GM21447 (cell line): ENCODE results near the gene ANAPC10.

Experiments used
- ATAC-seq: cut with Tn5 transposase; IDR thresholded peaks from one replicate; pipeline ENCODE4 v1.9.1; 2021; ENCODE audit not compliant: unreplicated experiment

The ANAPC10 gene

GRCh38 chr4:145075742-145076468 is 22.1 kb downstream of the ANAPC10 start:
- no peak for ATAC-seq

DNA sequence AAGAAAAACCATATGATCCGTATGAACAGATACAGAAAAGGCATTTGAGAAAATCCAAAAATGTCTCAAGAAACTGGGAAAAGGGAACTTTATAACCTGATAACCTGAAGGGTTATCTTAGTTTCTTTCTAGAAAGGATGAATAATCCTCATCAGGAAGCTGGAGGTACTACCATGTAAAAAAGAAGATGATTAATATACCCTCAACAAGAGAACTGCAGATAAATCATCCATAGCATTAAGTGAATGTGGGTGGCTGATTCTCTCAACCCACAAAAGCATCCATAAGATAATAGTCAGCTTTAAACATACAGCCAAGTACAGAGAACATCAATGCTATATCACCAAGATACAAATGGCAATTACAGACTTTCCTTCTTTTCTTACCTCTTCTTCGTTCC is 26.4 kb downstream of the ANAPC10 start:
- ATAC-seq, result no peak

DNA sequence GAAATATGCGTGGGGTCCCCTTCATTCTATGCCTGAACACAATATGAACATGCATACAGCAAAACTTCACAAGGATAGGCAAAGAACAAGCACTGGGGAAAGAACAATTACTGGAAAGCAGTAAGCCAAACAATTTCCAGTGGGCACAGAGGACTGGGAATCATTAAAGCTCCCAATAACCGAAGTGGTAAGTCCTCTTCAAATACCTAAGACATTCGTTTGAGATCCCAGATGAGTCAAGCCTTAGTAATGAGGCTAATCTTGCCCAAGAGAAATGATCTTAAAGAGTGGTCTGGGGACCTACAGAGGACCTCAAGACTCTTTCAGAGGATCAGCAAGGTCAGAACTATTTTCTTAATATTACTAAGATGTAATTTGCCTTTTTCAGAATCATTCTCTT is 28.6 kb downstream of the ANAPC10 start:
- ATAC-seq, result no peak

GRCh38 chr4:145066063-145066501 is 31.9 kb downstream of the ANAPC10 start:
- ATAC-seq, result no peak

DNA sequence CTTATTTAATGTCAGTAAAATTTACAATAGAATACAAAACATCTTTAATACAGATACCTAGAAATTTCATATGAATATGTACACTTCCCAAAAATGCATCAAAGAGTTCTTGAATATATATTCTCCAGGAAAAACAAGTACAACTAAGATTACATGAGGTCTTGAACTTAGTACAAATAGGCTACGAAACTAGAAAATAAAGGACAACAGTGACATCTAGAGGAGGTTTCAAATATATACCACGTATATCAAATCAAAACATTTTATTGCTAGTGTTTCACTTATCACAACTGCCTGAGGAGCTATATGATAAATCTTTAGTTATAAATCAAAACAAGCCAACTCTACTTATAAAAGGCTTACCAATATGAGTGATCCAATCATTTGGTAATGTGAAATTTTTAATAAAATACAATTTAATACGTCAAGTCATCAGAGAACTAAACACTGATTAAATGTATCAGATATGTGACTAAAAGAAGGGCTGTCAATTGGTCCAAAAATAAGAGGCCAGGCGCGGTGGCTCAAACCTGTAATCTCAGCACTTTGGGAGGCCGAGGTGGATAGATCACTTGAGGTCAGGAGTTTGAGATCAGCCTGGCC is 36.6 kb downstream of the ANAPC10 start:
- peak; percentile 67 for ATAC-seq

- ATAC-seq, result no peak
These were observed 39.7 kb downstream of the ANAPC10 start for GRCh38 chr4:145058256-145058655.

GRCh38 chr4:145056325-145057130 is 41.5 kb downstream of the ANAPC10 start:
- no peak for ATAC-seq

DNA sequence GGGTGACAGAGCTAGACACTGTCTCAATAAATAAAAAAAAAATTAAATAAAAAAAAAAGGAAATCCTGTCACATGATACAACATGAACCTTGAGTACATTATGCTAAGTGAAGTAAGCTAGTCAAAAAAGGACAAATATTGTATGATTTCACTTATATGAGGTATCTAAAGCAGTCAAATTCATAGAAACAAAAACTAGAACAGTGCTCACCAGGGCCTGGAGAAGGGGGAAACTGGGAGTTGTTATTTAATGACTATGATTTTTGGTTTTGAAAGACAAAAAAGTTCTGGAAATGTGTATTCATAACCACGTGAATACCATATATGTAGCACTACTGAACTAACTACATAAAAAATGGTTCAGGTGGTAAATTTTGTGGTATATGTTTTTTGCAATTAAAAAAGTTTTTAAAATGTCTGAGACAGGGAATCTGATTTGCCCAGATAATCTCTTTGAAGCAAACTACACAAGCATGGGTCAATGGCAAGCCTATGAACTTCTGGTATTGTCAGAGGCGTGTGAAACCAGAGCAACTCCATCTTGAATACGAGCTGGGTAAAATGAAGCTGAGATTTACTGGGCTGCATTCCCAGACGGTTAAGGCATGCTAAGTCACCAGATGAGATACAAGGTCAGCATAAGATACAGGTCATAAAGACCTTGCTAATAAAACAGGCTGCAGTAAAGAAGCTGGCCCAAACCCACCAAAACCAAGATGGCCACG is 42.3 kb downstream of the ANAPC10 start:
- ATAC-seq, result no peak

GRCh38 chr4:145049241-145049640 is 48.8 kb downstream of the ANAPC10 start:
- ATAC-seq, result no peak

GRCh38 chr4:145048817-145049216 is 49.2 kb downstream of the ANAPC10 start:
- no peak for ATAC-seq

GRCh38 chr4:145047151-145047550 is 50.8 kb downstream of the ANAPC10 start:
- peak; percentile 51 for ATAC-seq

- ATAC-seq, result no peak
These were observed 52.8 kb downstream of the ANAPC10 start for GRCh38 chr4:145045180-145045579.

- ATAC-seq, result no peak
These were observed 53.7 kb downstream of the ANAPC10 start for GRCh38 chr4:145044341-145044740.

- no peak for ATAC-seq
These were observed 54.7 kb downstream of the ANAPC10 start for GRCh38 chr4:145043306-145043705.

DNA sequence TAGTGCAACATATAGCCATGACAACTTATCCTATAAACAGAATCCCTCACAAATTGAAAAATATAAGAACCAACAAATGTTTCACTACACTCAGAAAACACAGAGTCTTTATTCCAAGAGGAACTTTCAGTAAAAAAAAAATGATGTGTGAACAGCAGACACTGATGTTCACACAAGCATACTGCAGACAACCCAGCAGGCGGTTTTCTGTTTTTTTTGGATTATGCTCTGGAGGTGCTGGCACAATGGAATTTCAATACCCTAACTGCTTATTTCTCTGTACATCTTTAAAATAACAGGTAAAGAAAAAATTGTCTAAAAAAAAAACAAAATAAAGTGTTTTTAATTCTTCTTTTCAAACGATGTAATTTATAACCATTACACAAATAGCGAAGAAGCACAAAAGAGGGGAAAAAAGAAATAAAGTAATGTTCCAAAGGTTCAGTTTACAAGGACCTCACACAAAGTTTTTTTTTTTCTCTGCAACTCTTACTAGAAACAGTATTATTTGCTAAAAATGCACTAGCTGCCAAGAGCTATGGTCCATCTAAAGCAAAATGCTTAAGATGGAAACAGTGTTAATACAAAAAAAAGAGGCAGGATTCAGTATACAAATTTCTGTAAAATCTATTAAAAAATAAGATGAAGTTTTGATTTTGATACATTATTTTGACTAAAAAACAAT is 55.3 kb downstream of the ANAPC10 start:
- no peak for ATAC-seq

- ATAC-seq, result peak; percentile 96
These were observed 56.6 kb downstream of the ANAPC10 start for GRCh38 chr4:145041378-145041777.

GRCh38 chr4:145035494-145036136 is 62.4 kb downstream of the ANAPC10 start:
- peak; percentile 76 for ATAC-seq

- no peak for ATAC-seq
These were observed 63.2 kb downstream of the ANAPC10 start for GRCh38 chr4:145034727-145035211.

- ATAC-seq, result no peak
These were observed 78.7 kb downstream of the ANAPC10 start for GRCh38 chr4:145019346-145019745.

DNA sequence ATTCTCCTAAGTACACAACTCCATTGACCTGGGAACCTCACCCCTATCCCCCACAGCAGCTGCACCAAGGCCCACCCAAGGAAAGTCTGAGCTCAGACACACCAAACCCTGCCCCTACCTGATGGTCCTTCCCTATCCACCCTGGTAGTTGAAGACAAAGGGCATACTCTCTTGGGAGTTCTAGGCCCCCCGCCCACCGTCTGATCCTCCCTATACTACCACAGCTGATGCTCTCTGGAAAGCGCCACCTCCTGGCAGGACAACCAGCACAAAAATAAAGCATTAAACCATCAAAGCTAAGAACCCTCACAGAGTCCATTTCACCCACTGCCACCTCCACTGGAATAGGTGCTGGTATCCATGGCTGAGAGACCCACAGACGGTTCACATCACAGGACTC is 83.6 kb downstream of the ANAPC10 start:
- no peak for ATAC-seq
